A673 (cell line): ENCODE data around the gene VN1R5. TPM values are rescaled to one million over a fixed set of nuclear protein-coding genes. Genes with fewer than 3 reads are reported as not detected.
"Not testable (repeated sequence)": the region's sequence is repeated elsewhere in the genome, so short reads cannot be mapped to it uniquely, and the experiment has no call there.

Source experiments
- BruUV-seq: library from RNA; stranded (reverse); fragments of 400-500 nt; replicated peaks from 2 replicates; lab custom pipeline; 2021; lab: Mats Ljungman, UMichigan
- CTCF ChIA-PET: fragments of 300-600 bp; sonication (Branson Sonifier 250); formaldehyde crosslinking; loops from one replicate; lab custom pipeline; 2022; ENCODE audit warnings: antibody characterized with exemption; lab: Charles Lee
- POLR2A ChIA-PET: fragments of 300-600 bp; sonication (Branson Sonifier 250); formaldehyde crosslinking; loops from one replicate; lab custom pipeline; 2022; ENCODE audit warnings: antibody characterized with exemption; ENCODE audit not compliant: low non-redundant PET; lab: Charles Lee
- DNase-seq: peaks from one replicate; pipeline ENCODE4 v3.0.0-alpha.2; 2015; ENCODE audit warnings: low spot score
- H3K27ac ChIP-seq: fragments of 200-600 bp; sonication (generic); 2 replicates; pipeline ENCODE4 v1.5.1; 2016; ENCODE audit warnings: mixed run types, low read depth, mild to moderate bottlenecking, mixed read lengths, antibody characterized with exemption, low read length; ENCODE audit not compliant: poor library complexity, severe bottlenecking
- H3K27me3 ChIP-seq: fragments of 200-600 bp; sonication (generic); replicated peaks from 2 replicates; pipeline ENCODE4 v1.6.1; 2017; ENCODE audit warnings: mixed run types, low read depth, mild to moderate bottlenecking, mixed read lengths, antibody characterized with exemption, low read length; ENCODE audit not compliant: insufficient read depth, poor library complexity
- H3K36me3 ChIP-seq: fragments of 200-600 bp; sonication (generic); 2 replicates; pipeline ENCODE4 v1.6.1; 2016; ENCODE audit warnings: mixed run types, mild to moderate bottlenecking, mixed read lengths, antibody characterized with exemption, low read length; ENCODE audit not compliant: insufficient read depth, poor library complexity, severe bottlenecking
- H3K4me1 ChIP-seq: fragments of 200-600 bp; sonication (generic); 2 replicates; pipeline ENCODE4 v1.6.1; 2017; ENCODE audit warnings: mixed run types, mild to moderate bottlenecking, mixed read lengths, antibody characterized with exemption, low read length; ENCODE audit not compliant: insufficient read depth, poor library complexity, severe bottlenecking
- H3K4me3 ChIP-seq: fragments of 200-600 bp; sonication (generic); 2 replicates; pipeline ENCODE4 v1.5.1; 2016; ENCODE audit warnings: low read depth, mixed run types, mild to moderate bottlenecking, mixed read lengths, low read length; ENCODE audit not compliant: poor library complexity, severe bottlenecking
- H3K9me3 ChIP-seq: fragments of 200-600 bp; sonication (generic); 2 replicates; pipeline ENCODE4 v1.6.1; 2016; ENCODE audit warnings: mixed run types, low read depth, mild to moderate bottlenecking, mixed read lengths, antibody characterized with exemption, low read length; ENCODE audit not compliant: poor library complexity, severe bottlenecking
- EZH2 ChIP-seq: fragments of 200-600 bp; sonication (generic); IDR thresholded peaks from 2 replicates; pipeline ENCODE4 v1.6.1; 2017; ENCODE audit warnings: borderline replicate concordance, low read depth, mild to moderate bottlenecking, mixed read lengths, antibody characterized with exemption, low read length; ENCODE audit not compliant: poor library complexity, severe bottlenecking
- intact Hi-C: fragments of 100-400 bp; cut with micrococcal nuclease; formaldehyde crosslinking; loops from one replicate; pipeline ENCODE4 v1.10.0; 2022; ENCODE audit not compliant: unreplicated experiment
- total RNA-seq: library from RNA; stranded (reverse); gene quantifications from 2 replicates; pipeline ENCODE4 v1.2.3, GENCODE V29; 2021
- TF ChIP-seq, protein P1 (sequence below): fragments of 300-800, 200-600 bp; sonication (generic); conservative IDR thresholded peaks from 2 replicates; pipeline ENCODE4 v1.5.1; 2017; ENCODE audit warnings: low read depth, mild to moderate bottlenecking, antibody characterized with exemption, low read length, moderate library complexity, mixed read lengths

Gene VN1R5
- total RNA-seq, 1 experiment from 2014 or later, result not detected

DNA sequence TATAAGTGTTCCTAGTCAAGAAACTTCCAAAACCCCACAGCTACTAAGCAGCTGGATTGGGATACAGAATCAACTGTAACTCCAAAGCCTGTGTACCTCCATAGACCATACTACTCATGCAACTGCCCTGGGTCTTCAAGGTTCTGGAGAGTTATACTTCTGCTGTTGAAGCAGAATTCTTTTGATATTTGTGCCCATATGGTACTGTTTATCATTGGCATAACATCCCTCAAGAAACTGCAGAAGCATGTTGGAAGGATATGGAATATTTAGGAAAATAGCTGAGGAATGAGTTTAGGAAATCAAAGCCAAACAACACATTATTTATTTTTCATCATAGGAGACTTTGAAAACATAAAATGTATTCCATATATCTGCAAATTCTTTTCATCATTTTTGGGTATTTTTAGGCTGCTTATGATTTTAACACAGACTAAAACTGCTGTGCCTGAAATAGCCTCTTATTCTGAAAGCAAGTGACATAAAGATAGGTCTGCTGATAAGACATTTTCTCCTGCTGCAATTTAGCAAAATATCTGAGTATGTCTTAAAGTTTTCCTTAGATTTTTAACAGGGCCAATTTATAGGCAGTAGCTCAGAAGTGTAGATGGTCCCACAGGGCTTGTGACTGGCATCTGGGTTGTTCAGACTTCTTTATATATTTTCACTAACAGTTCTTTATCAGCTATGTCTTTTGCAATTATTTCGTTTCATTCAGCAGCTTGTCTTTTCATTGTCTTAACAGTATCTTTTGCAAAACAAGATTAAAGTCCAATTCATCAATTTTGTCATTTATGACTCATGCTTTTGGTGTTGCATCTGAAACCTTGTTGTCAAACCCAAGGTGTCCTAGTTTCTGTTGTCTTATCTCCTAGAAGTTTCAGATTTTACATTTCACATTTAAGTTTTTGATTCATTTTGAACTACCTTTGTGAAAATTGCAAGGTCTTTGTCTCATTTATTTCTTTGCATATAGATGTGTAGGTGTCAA lies 43.0 kb upstream of the VN1R5 start:
- Histone ChIP-seq H3K4me1 (no peaks in the 10 kb centered on the region), H3K4me3 (no peak overlapping the region), H3K27ac (no peak overlapping the region), H3K9me3 (no peaks in the 10 kb centered on the region), H3K27me3 (peaks cover 34% of the 10 kb centered on the region), H3K36me3 (no peaks in the 10 kb centered on the region)
- intact Hi-C loops, result no loop called here
- TF ChIP-seq, protein P1, sequence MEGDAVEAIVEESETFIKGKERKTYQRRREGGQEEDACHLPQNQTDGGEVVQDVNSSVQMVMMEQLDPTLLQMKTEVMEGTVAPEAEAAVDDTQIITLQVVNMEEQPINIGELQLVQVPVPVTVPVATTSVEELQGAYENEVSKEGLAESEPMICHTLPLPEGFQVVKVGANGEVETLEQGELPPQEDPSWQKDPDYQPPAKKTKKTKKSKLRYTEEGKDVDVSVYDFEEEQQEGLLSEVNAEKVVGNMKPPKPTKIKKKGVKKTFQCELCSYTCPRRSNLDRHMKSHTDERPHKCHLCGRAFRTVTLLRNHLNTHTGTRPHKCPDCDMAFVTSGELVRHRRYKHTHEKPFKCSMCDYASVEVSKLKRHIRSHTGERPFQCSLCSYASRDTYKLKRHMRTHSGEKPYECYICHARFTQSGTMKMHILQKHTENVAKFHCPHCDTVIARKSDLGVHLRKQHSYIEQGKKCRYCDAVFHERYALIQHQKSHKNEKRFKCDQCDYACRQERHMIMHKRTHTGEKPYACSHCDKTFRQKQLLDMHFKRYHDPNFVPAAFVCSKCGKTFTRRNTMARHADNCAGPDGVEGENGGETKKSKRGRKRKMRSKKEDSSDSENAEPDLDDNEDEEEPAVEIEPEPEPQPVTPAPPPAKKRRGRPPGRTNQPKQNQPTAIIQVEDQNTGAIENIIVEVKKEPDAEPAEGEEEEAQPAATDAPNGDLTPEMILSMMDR, result no peak
- POLR2A ChIA-PET, result no interaction called here
- BruUV-seq, result no TSS peak
- no peak for DNase-seq
- CTCF ChIA-PET, result interaction anchor here (0.6 kb wide), 1 partner anchor 65 kb away, joined by 9 read pairs; no protein-coding TSS in a partner anchor

GRCh38 chr1:247216261-247216660 lies 39.6 kb upstream of the VN1R5 start:
- CTCF ChIA-PET, result no interaction called here
- no TSS peak for BruUV-seq
- POLR2A ChIA-PET, result no interaction called here
- DNase-seq, result no peak
- intact Hi-C loops, result no loop called here
- TF ChIP-seq EZH2, result no peak
- TF ChIP-seq, protein P1, result no peak
- Histone ChIP-seq H3K27ac (no peak overlapping the region), H3K9me3 (no peaks in the 10 kb centered on the region), H3K36me3 (no peaks in the 10 kb centered on the region), H3K4me3 (no peak overlapping the region), H3K4me1 (no peaks in the 10 kb centered on the region), H3K27me3 (peaks cover 36% of the 10 kb centered on the region)

DNA sequence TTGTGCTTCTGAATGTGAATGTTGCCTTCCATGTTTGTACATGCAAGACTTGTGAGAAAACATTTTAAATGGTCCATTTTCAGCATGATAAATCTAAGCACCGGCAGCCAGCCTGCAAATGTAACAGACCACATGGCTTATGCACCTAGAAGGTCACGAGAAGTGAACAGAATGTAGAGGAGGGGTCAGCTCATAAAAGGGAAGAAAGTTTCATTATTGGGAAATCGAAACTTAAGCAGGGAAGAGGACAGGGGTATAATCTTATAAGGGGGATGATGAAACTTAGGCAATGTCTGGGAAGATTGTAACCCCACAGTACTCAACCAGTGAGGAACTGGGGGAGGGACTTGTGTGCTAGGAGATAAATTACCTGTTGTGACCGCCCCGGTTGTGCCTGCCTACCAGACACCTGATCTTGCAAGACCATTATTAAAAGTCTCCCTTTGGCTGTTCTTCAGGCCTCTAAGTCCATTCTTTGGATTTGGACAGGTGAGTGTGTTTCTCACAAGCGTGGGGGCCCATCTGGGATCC lies 37.7 kb upstream of the VN1R5 start:
- H3K27me3 ChIP-seq, result peaks cover 45% of the 10 kb centered on the region
- no peaks in the 10 kb centered on the region for H3K36me3 ChIP-seq
- no peak for DNase-seq
- ChIA-PET CTCF (no interaction called here), POLR2A (no interaction called here)
- no peaks in the 10 kb centered on the region for H3K9me3 ChIP-seq
- TF ChIP-seq, protein P1, result no peak
- TF ChIP-seq EZH2, result no peak
- intact Hi-C loops, result no loop called here
- no peak overlapping the region for H3K4me3 ChIP-seq
- H3K27ac ChIP-seq, result no peak overlapping the region
- no peaks in the 10 kb centered on the region for H3K4me1 ChIP-seq
- BruUV-seq, result no TSS peak

DNA sequence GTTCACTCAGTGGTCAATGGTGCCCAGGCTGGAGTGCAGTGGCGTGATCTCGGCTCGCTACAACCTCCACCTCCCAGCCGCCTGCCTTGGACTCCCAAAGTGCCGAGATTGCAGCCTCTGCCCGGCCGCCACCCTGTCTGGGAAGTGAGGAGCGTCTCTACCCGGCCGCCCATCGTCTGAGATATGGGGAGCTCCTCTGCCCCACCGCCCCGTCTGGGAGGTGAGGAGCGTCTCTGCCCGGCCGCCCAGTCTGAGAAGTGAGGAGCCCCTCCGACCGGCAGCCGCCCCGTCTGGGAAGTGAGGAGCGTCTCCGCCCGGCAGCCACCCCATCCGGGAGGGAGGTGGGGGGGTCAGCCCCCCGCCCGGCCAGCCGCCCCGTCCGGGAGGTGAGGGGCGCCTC lies 35.6 kb upstream of the VN1R5 start:
- H3K4me1 ChIP-seq, POLR2A ChIA-PET, H3K27ac ChIP-seq, intact Hi-C loops, H3K36me3 ChIP-seq, DNase-seq, CTCF ChIA-PET, H3K4me3 ChIP-seq, BruUV-seq, H3K9me3 ChIP-seq: not testable (repeated sequence)
- H3K27me3 ChIP-seq, result peaks cover 44% of the 10 kb centered on the region
